Measurements from ENCODE around the gene IL10RB.

DNA sequence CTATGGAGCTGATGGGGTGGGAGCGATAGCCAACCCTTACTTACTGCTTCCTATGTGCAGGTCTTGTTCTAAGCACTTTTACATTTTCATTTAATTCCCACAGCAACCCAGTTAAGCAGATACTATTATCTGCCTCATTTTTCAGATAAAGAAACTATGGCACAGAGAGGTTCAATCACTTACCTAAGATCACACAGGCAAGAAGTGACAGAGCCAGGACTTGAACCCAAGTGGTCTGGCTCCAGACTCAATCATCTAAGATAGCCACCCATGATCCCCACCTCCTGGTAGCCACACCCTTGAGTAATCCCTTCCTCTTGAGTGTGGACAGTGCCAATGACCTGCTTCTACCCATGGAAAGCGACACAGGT lies 35.5 kb downstream of the IL10RB start:
- TF ChIP-seq, protein P1, sequence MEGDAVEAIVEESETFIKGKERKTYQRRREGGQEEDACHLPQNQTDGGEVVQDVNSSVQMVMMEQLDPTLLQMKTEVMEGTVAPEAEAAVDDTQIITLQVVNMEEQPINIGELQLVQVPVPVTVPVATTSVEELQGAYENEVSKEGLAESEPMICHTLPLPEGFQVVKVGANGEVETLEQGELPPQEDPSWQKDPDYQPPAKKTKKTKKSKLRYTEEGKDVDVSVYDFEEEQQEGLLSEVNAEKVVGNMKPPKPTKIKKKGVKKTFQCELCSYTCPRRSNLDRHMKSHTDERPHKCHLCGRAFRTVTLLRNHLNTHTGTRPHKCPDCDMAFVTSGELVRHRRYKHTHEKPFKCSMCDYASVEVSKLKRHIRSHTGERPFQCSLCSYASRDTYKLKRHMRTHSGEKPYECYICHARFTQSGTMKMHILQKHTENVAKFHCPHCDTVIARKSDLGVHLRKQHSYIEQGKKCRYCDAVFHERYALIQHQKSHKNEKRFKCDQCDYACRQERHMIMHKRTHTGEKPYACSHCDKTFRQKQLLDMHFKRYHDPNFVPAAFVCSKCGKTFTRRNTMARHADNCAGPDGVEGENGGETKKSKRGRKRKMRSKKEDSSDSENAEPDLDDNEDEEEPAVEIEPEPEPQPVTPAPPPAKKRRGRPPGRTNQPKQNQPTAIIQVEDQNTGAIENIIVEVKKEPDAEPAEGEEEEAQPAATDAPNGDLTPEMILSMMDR (IDR thresholded peaks at IDR 0.05) = no peak
- no peak for TF ChIP-seq POLR2A (IDR thresholded peaks at IDR 0.05)

Measured in esophagus squamous epithelium (tissue), 4 donors.